Choroid plexus epithelial cell (primary cell): Measurements from ENCODE around the gene THAP11.

Source experiments
- DNase-seq: peaks from one replicate; pipeline ENCODE4 v3.0.0-alpha.2; 2010; ENCODE audit warnings: low read depth
- H3K4me3 ChIP-seq: 2 replicates; pipeline ENCODE4 v1.5.1; 2011; ENCODE audit warnings: low read depth, mild to moderate bottlenecking, control low read depth, low read length, moderate library complexity
- TF ChIP-seq, protein P1 (sequence below): conservative IDR thresholded peaks from 2 replicates; pipeline ENCODE4 v1.5.1; 2011; ENCODE audit warnings: low read depth, mild to moderate bottlenecking, control low read depth, inconsistent platforms, low read length, moderate library complexity

Gene THAP11

DNA sequence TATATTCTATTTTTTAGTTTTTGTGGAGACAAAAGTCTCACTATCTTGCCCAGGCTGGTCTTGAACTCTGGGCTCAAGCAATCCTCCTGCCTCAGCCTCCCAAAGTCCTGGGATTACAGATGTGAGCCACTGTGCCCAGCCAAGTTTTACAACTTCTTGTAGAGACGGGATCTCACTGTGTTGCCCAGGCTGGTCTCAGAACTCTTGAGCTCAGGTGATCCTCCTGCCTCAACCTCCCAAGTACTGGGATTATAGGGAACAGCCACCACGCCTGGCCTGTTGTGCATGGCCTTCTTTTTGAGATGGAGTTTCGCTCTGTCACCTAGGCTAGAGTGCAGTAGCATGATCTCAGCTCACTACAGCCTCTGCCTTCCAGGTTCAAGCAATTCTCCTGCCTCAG is 11.6 kb downstream of the THAP11 start:
- no peak overlapping the region for H3K4me3 ChIP-seq
- TF ChIP-seq, protein P1, sequence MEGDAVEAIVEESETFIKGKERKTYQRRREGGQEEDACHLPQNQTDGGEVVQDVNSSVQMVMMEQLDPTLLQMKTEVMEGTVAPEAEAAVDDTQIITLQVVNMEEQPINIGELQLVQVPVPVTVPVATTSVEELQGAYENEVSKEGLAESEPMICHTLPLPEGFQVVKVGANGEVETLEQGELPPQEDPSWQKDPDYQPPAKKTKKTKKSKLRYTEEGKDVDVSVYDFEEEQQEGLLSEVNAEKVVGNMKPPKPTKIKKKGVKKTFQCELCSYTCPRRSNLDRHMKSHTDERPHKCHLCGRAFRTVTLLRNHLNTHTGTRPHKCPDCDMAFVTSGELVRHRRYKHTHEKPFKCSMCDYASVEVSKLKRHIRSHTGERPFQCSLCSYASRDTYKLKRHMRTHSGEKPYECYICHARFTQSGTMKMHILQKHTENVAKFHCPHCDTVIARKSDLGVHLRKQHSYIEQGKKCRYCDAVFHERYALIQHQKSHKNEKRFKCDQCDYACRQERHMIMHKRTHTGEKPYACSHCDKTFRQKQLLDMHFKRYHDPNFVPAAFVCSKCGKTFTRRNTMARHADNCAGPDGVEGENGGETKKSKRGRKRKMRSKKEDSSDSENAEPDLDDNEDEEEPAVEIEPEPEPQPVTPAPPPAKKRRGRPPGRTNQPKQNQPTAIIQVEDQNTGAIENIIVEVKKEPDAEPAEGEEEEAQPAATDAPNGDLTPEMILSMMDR, result no peak
- no peak for DNase-seq

DNA sequence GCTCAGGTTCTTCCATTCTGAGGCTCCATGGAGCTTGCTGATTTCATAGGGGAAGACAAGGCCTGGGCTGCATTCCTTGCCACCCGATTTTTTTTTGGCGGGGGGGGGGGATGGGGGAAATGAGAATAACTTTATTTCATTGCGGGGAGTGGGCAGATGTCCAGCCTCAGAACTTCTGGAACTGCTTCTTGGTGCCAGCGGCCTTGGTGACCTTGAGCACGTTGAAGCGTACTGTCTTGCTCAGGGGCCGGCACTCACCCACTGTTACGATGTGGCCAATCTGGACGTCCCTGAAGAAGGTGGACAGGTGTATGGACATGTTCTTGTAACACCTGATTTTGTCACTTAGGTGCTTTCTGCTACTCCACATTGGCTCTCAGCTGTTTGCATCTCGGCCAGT is 13.7 kb downstream of the THAP11 start:
- no peak overlapping the region for H3K4me3 ChIP-seq
- no peak for DNase-seq
- TF ChIP-seq, protein P1, result no peak

DNA sequence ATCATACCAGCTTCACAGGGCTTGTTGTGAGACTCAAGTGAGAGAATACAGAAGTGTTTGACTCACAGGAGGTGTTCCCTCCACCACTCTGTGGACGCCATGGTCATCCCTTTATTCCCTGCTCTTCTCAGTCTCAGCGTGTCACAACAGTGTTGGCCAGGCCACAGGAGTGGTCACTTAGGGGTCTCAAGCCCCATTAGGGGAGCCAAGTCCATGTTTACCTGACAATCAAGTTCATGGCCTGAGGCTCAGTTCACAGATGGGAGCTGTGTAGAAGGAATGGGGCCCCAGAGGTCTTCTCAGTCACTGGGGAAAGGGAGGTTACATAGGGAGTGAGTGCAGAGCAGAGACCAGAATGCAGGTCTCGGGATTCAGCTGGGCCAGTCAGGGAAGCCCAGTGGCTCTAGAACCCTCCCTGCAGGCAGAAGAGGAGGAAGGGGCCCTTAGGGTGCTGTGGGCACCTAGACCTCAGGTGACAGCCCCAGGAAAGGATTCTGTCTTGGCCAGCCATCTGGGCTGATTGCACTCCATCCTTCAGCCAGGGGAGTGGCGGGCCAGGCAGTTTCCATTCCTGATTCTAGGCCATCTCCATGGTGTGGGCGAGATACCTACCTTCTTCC is 14.9 kb downstream of the THAP11 start:
- H3K4me3 ChIP-seq, result no peak overlapping the region
- DNase-seq, result no peak
- TF ChIP-seq, protein P1, result no peak

DNA sequence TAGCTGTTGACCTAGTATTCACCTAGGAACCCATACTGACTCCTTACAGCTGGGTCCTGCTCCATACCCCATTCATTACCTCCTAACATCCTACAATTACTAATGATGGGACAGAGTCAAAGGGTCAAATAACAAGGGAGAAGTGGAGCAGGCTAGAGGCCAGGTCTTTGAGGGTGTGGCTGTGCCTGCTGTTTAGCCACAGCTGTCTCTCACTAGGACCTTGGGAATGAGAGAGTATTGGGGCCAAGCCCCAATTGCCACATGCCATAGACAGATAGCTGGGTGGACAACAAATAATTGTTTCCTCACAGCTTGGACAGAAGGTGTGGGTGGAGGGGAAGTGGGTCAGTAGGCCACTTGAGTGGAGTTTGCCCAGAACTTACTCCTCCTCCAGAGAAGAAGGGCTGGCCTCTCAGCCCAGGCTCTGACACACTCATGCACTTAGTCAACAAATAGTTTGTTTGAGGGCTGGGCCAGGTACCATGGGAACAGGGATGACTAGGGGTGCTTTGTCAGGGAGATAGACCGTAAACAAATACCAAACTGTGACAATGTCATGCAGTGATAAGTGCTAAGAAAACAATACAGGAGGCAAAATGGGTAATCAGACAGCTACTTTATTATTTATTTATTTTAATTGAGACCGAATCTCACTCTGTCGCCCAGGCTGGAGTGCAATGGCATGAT is 15.6 kb downstream of the THAP11 start:
- TF ChIP-seq, protein P1, result no peak
- DNase-seq, result peak; percentile 95
- H3K4me3 ChIP-seq, result no peak overlapping the region

DNA sequence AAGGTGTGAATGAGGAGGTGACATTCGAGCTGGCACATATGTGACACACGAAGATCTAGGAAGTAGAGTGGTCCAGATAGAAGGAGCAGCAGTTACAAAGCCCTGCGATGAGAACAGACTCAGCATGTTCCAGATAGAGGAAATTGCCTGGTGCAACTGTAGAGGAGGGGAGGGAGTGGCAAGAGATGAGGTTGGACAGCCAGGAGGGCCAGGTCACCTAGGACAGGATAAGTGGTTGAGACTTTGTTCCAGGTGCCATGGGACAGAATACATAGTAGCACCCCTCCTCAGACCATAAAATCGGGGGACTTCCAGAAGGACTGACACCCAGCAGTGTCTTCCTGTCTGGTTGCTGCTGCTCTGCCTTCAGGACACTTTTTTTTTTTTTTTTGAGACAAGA is 16.4 kb downstream of the THAP11 start:
- TF ChIP-seq, protein P1, result no peak
- no peak overlapping the region for H3K4me3 ChIP-seq
- no peak for DNase-seq

DNA sequence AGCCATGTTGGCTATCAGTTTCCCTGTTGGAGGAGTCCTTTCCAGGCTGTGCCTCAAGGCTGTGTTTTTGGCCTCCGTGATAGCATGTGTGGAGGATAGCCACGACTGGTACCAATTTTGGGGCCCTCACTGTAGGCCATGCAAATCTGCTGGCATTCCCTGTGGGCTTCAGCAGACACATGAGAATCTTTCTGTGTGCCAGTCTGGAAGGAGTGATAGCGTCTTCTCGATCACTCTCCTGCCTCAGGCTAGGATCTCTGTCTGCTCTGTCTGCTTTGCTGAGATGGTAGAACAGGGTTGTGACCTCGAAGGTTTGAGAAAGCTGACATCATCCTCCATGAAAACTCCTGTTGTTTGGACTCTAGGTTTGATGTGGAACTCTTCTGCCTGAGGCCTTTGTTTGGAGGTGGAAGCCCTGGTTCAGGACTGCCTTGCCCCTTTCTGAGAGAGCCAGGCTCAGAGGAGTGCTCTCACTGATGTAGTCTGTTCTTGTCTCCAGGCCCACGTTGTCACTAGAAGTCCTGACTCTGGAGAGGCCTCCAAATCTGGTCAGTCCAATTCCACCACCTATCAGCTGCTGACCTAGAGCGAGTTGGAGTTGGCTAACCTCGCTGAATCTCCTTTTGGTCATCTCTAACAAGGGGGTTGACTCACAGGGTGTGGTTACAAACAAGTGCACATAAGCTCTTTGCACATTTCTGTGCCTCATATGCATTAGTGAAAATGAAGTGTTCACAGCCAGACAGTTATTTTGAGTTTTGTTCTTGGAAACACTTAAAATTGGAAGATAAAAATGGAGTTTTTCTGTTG is 18.7 kb downstream of the THAP11 start:
- DNase-seq, result no peak
- TF ChIP-seq, protein P1, result no peak
- no peak overlapping the region for H3K4me3 ChIP-seq
